Ishikawa (cell line): ENCODE measurements around the gene CNTN2.

Source experiments
- CEBPB ChIP-seq: IDR thresholded peaks from 2 replicates; pipeline ENCODE4 v1.6.1; 2012
- EP300 ChIP-seq: IDR thresholded peaks from 2 replicates; pipeline ENCODE4 v1.6.1; 2012; ENCODE audit warnings: borderline replicate concordance
- FOXM1 ChIP-seq: IDR thresholded peaks from 2 replicates; pipeline ENCODE4 v1.6.1; 2012; ENCODE audit warnings: low read depth, borderline replicate concordance
- NFIC ChIP-seq: IDR thresholded peaks from 2 replicates; pipeline ENCODE4 v1.6.1; 2012
- RAD21 ChIP-seq: IDR thresholded peaks from 2 replicates; pipeline ENCODE4 v1.6.1; 2012; ENCODE audit warnings: low read depth
- REST ChIP-seq: IDR thresholded peaks from 2 replicates; pipeline ENCODE4 v1.6.1; 2012; ENCODE audit warnings: low read depth, mild to moderate bottlenecking
- TAF1 ChIP-seq: IDR thresholded peaks from 2 replicates; pipeline ENCODE4 v1.6.1; 2012; ENCODE audit warnings: low read depth, mild to moderate bottlenecking
- TCF12 ChIP-seq: IDR thresholded peaks from 2 replicates; pipeline ENCODE4 v1.6.1; 2012; ENCODE audit warnings: low read depth
- TEAD4 ChIP-seq: IDR thresholded peaks from 2 replicates; pipeline ENCODE4 v1.6.1; 2012
- USF1 ChIP-seq: IDR thresholded peaks from 2 replicates; pipeline ENCODE4 v1.6.1; 2012
- YY1 ChIP-seq: IDR thresholded peaks from 2 replicates; pipeline ENCODE4 v1.6.1; 2012; ENCODE audit warnings: low read depth

GRCh38 chr1:205072881-205073280, 29.9 kb downstream of the CNTN2 start:
- no peak for TF ChIP-seq TAF1
- TF ChIP-seq REST, result no peak
- TF ChIP-seq EP300, result no peak
- no peak for TF ChIP-seq NFIC
- no peak for TF ChIP-seq CEBPB
- TF ChIP-seq TCF12, result no peak
- TF ChIP-seq TEAD4, result no peak
- TF ChIP-seq YY1, result no peak
- no peak for TF ChIP-seq FOXM1
- no peak for TF ChIP-seq RAD21
- no peak for TF ChIP-seq USF1
